H1 (cell line): ENCODE results near the gene EXD2. TPM values are rescaled to one million over a fixed set of nuclear protein-coding genes. Genes with fewer than 3 reads are reported as not detected.

Source experiments
- ASH2L ChIP-seq: fragments of 200-600, 300-600 bp; sonication (generic); IDR thresholded peaks from one replicate; pipeline ENCODE4 v1.7.1; 2017; ENCODE audit warnings: low read length
- CEBPB ChIP-seq: IDR thresholded peaks from 2 replicates; pipeline ENCODE4 v1.6.1; 2012; ENCODE audit warnings: low read depth, low read length
- CHD7 ChIP-seq: fragments of 300-600 bp; sonication (generic); IDR thresholded peaks from 2 replicates; pipeline ENCODE4 v1.7.1; 2012; ENCODE audit warnings: low read length, moderate library complexity, mild to moderate bottlenecking, inconsistent platforms; ENCODE audit not compliant: insufficient replicate concordance
- JUND ChIP-seq: IDR thresholded peaks from 2 replicates; pipeline ENCODE4 v1.6.1; 2011; ENCODE audit warnings: mild to moderate bottlenecking, improper control_type of control experiment, low read length
- KDM5A ChIP-seq: fragments of 200-600 bp; IDR thresholded peaks from 2 replicates; pipeline ENCODE4 v1.7.1; 2012; ENCODE audit warnings: mild to moderate bottlenecking, low read length, inconsistent platforms, mixed read lengths
- MAFK ChIP-seq: IDR thresholded peaks from 2 replicates; pipeline ENCODE4 v1.6.1; 2012; ENCODE audit warnings: low read depth, mild to moderate bottlenecking, improper control_type of control experiment, low read length
- POLR2AphosphoS5 ChIP-seq: IDR thresholded peaks from 2 replicates; pipeline ENCODE4 v1.6.1; 2011; ENCODE audit warnings: low read depth, low read length
- RAD21 ChIP-seq, 2 experiments: IDR thresholded peaks in 1 of 2; conservative IDR thresholded peaks in 1 of 2; 2 replicates each; pipeline ENCODE4 v1.6.1; 2011; ENCODE audit warnings: low read depth in 2 of 2, low read length in 2 of 2, improper control_type of control experiment in 1 of 2, inconsistent platforms in 1 of 2, mild to moderate bottlenecking in 1 of 2, moderate library complexity in 1 of 2
- TEAD4 ChIP-seq: IDR thresholded peaks from 2 replicates; pipeline ENCODE4 v1.6.1; 2012; ENCODE audit warnings: low read depth, low read length, inconsistent platforms, mixed read lengths
- YY1 ChIP-seq: IDR thresholded peaks from 2 replicates; pipeline ENCODE4 v1.6.1; 2011; ENCODE audit warnings: low read depth, mild to moderate bottlenecking, low read length
- ZNF274 ChIP-seq: IDR thresholded peaks from 2 replicates; pipeline ENCODE4 v1.7.0; 2012; ENCODE audit warnings: low read length, borderline replicate concordance; ENCODE audit errors: extremely low read depth
- polyA plus RNA-seq, 7 experiments: library from polyadenylated mRNA; depleted of rRNA in 3 of 7; stranded (reverse) in 5 of 7; unstranded in 2 of 7; fragments of >200 nt in 5 of 7; fragments of 200-250 nt in 2 of 7; gene quantifications; 1 replicate in 5 of 7; 2 replicates in 1 of 7; 4 replicates in 1 of 7; pipeline versions ENCODE4 v1.2.1 to v1.2.3, GENCODE V29; 2011 to 2013; ENCODE audit warnings: missing spikeins in 2 of 7, mixed read lengths in 2 of 7
- total RNA-seq: library from RNA; stranded (reverse); fragmentation: NEBNext Ultra II Directional; extraction: Animal tissue kit (Norgen Biotek cat#: 25700); gene quantifications from 2 replicates; pipeline ENCODE4 v1.2.1, GENCODE V29; 2021

Gene EXD2
- total and polyA plus RNA-seq, 2 of the 8 experiments (the other 6 are each of a cell fraction or from before 2014, with no cell fraction given): 11.9 to 25.9 TPM

- TF ChIP-seq RAD21 (IDR thresholded peaks at IDR 0.05 in 1 of 2, conservative IDR thresholded peaks at IDR 0.05 in 1 of 2; ENCODE audit: low read depth in 2 of 2, low read length in 2 of 2): no peak
- TF ChIP-seq TEAD4: no peak; the same call in 1 of the 2 replicates
- no peak for TF ChIP-seq POLR2AphosphoS5
- TF ChIP-seq JUND: no peak
- TF ChIP-seq CEBPB: no peak
- TF ChIP-seq MAFK: no peak
- TF ChIP-seq CHD7: no peak
- TF ChIP-seq KDM5A: no peak
- TF ChIP-seq ASH2L: peak; percentile 93
- no peak for TF ChIP-seq YY1
- TF ChIP-seq ZNF274: no peak
These were observed 38.0 kb upstream of the EXD2 start (continued) for GRCh38 chr14:69153152-69153872.
